AG04450 (cell line): ENCODE data around the gene CHMP2B. TPM values are rescaled to one million over a fixed set of nuclear protein-coding genes. Genes with fewer than 3 reads are reported as not detected.

ENCODE experiments used
- CTCF ChIA-PET: fragments of 300-600, 350-600 bp; formaldehyde crosslinking; extraction: SDS; loops from one replicate; lab custom pipeline; 2022; ENCODE audit warnings: antibody characterized with exemption, inconsistent platforms; lab: Charles Lee
- POLR2A ChIA-PET: fragments of 350-600 bp; formaldehyde crosslinking; extraction: SDS; loops from one replicate; lab custom pipeline; 2021; ENCODE audit warnings: antibody characterized with exemption, inconsistent platforms; lab: Yijun Ruan, JAX
- DNase-seq: peaks from one replicate; pipeline ENCODE4 v3.0.0-alpha.2; 2011; ENCODE audit warnings: low read depth, low spot score
- H3K27ac ChIP-seq: one replicate; pipeline ENCODE4 v1.5.1; 2012; ENCODE audit warnings: low read depth, low read length, control low read depth
- H3K27me3 ChIP-seq: one replicate; pipeline ENCODE4 v1.6.0; 2012; ENCODE audit warnings: low read length; ENCODE audit not compliant: control insufficient read depth, insufficient read depth
- H3K4me3 ChIP-seq: 2 replicates; pipeline ENCODE4 v1.5.1; 2011; ENCODE audit warnings: mild to moderate bottlenecking, low read depth, low read length, control low read depth
- H3K9me3 ChIP-seq: 2 replicates; pipeline ENCODE4 v1.5.1; 2012; ENCODE audit warnings: low read length; ENCODE audit not compliant: control insufficient read depth, insufficient read depth
- polyA minus RNA-seq: library from RNA; depleted of rRNA, polyadenylated mRNA; stranded (reverse); fragments of >200 nt; gene quantifications from 2 replicates; pipeline ENCODE4 v1.2.3, GENCODE V29; 2011; rRNA and poly(A)+ RNA removed
- polyA plus RNA-seq: library from polyadenylated mRNA; depleted of rRNA; stranded (reverse); fragments of >200 nt; gene quantifications from 2 replicates; pipeline ENCODE4 v1.2.3, GENCODE V29; 2011; rRNA removed
- TF ChIP-seq, protein P1 (sequence below): IDR thresholded peaks from 2 replicates; pipeline ENCODE4 v1.5.1; 2011; ENCODE audit warnings: low read depth, low read length, control low read depth, inconsistent platforms

Gene CHMP2B, protein sequence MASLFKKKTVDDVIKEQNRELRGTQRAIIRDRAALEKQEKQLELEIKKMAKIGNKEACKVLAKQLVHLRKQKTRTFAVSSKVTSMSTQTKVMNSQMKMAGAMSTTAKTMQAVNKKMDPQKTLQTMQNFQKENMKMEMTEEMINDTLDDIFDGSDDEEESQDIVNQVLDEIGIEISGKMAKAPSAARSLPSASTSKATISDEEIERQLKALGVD
- polyA plus RNA-seq (19.3 and 28.4 TPM in 2 replicates), polyA minus RNA-seq (4.7 and 8.3 TPM in 2 replicates)

DNA sequence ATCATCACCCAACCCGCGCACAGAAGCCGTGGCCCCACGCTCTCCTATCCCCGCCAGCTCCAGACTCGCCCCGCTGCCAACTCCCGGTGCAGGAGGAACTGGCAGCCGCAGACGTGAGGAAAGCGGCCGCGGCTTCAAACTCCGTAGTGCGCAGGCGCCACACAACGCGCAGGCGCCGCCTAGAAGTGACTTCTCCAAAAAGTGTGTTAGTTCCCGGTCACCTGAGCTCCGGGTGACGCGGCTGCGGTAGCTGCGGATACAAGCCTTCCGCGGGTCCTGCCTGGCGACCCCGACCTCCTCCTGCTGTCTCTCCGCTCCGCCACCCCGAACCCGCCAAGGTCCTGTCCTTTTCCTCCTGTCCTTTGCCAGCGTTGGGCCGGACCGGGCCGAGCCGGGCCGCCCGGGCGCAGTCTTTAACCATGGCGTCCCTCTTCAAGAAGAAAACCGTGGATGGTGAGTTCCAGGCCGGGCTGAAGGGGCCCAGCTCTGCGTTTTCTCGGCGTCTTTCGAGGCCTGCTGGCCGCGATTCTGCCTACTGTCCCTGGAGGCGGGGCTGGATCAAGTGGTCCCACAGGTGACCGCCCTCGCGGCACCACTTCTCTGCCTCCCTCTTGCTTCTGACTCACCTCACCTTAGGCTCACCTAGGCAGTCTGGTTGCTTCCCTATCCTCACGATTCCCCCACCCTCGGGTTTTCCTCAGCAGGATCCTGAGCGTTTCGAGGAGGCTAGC lies at the start of gene CHMP2B:
Gene CHMP2B, plus strand, starts transcription at position 206 of the 731 bp plus-strand sequence. Its CDS starts 214 bp downstream, at position 420.
- H3K9me3 ChIP-seq = peaks cover 2% of the 10 kb centered on the region; the same call in 1 of the 2 replicates
- H3K27me3 ChIP-seq = peaks cover 2% of the 10 kb centered on the region
- TF ChIP-seq, protein P1, sequence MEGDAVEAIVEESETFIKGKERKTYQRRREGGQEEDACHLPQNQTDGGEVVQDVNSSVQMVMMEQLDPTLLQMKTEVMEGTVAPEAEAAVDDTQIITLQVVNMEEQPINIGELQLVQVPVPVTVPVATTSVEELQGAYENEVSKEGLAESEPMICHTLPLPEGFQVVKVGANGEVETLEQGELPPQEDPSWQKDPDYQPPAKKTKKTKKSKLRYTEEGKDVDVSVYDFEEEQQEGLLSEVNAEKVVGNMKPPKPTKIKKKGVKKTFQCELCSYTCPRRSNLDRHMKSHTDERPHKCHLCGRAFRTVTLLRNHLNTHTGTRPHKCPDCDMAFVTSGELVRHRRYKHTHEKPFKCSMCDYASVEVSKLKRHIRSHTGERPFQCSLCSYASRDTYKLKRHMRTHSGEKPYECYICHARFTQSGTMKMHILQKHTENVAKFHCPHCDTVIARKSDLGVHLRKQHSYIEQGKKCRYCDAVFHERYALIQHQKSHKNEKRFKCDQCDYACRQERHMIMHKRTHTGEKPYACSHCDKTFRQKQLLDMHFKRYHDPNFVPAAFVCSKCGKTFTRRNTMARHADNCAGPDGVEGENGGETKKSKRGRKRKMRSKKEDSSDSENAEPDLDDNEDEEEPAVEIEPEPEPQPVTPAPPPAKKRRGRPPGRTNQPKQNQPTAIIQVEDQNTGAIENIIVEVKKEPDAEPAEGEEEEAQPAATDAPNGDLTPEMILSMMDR = no peak
- H3K4me3 ChIP-seq = peak within 1 kb of the TSS; percentile 76
- CTCF ChIA-PET = interaction anchor here (1.0 to 2.7 kb wide), 2 partner anchors 21 to 33 kb away, joined by 3 to 13 read pairs; no protein-coding TSS in a partner anchor
- POLR2A ChIA-PET = interaction anchor here (1.0 kb wide), 1 partner anchor 20 kb away, joined by 4 read pairs; no protein-coding TSS in a partner anchor
- peak; percentile 79 for DNase-seq
- peak within 1 kb of the TSS; percentile 84 for H3K27ac ChIP-seq

DNA sequence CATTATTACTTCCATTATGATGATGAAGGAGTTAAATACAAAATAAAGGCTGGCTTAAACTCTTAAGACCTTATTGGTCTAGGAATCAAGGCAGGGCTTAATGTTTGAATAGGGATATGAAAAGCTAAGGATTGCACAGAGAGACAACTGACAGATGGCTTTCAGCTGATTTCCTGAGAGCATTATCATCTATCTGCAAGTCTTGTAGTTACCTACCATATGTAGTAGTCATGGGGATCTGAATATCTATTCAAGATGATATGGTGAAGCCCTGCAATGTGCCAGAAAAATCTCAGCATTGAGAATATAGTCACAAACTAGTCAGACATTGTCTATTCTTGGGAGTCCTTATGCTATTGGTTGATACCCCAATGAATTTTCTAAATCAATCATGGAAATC lies 47.5 kb upstream of the CHMP2B start:
- no peak overlapping the region for H3K4me3 ChIP-seq
- CTCF ChIA-PET = interaction anchor here (1.6 to 2.2 kb wide), 2 partner anchors 12 to 477 kb away, joined by 7 to 19 read pairs; no protein-coding TSS in a partner anchor
- no peak overlapping the region for H3K27ac ChIP-seq
- no peak for DNase-seq
- POLR2A ChIA-PET = no interaction called here
- H3K27me3 ChIP-seq = no peaks in the 10 kb centered on the region
- no peaks in the 10 kb centered on the region for H3K9me3 ChIP-seq
- TF ChIP-seq, protein P1 = no peak

DNA sequence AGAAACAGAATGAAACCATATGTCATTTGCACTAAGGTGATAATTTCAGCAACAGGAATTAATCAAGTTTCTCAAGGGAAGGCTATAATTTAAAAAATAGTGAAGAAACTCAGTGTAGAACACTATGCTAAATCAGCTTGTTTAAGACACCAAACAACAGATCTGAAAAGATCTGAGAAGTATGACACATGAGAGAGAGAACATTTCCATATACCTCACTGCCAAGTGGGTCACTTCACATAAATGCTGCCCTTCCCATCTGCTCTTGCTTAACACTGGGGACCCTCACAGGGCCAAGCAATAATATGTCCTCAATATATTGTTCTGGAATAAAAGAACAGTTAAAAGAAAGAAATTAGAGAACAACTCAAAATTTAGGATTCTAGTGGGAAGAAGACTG lies 45.6 kb upstream of the CHMP2B start:
- H3K4me3 ChIP-seq = no peak overlapping the region
- POLR2A ChIA-PET = no interaction called here
- DNase-seq = no peak
- H3K27me3 ChIP-seq = no peaks in the 10 kb centered on the region
- no peak overlapping the region for H3K27ac ChIP-seq
- no peaks in the 10 kb centered on the region for H3K9me3 ChIP-seq
- CTCF ChIA-PET = no interaction called here
- TF ChIP-seq, protein P1 = no peak

DNA sequence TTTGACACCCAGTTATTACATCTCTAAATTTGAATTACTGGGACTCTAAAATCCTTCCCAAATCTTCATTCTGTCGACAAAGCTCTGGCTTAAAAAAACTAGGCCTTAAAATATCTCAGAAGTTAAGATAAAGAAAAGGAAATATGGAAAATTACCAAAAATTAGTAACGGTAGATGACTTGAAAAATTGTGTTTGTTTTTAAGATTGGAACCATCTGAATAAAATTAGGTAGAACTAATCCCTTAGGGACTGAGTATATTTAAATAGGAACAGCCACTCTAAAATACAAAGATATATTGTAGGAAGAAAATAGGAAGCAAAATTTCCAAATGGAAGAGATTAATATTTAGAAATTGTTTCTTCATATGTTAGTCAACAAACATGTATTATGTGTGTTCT lies 45.1 kb upstream of the CHMP2B start:
- TF ChIP-seq, protein P1 = no peak
- Histone ChIP-seq H3K4me3 (no peak overlapping the region), H3K27me3 (no peaks in the 10 kb centered on the region), H3K27ac (no peak overlapping the region), H3K9me3 (no peaks in the 10 kb centered on the region)
- ChIA-PET POLR2A (no interaction called here), CTCF (interaction anchor here (1.0 kb wide), 1 partner anchor 14 kb away, joined by 6 read pairs; no protein-coding TSS in a partner anchor)
- no peak for DNase-seq
